HG02763 (cell line): ENCODE results near the gene PLCD1.
A peak's percentile ranks its signal among the peaks of the same experiment; 100 is the strongest.

Experiments
- ATAC-seq: cut with Tn5 transposase; IDR thresholded peaks from one replicate; pipeline ENCODE4 v1.9.1; 2021; ENCODE audit warnings: mild to moderate bottlenecking, moderate library complexity; ENCODE audit not compliant: unreplicated experiment

Gene PLCD1

GRCh38 chr3:38017445-38018295 is 11.8 kb downstream of the PLCD1 start:
- ATAC-seq: no peak

- no peak for ATAC-seq
These were observed 12.5 kb downstream of the PLCD1 start for GRCh38 chr3:38016847-38017444.

GRCh38 chr3:38016410-38016809 is 13.0 kb downstream of the PLCD1 start:
- ATAC-seq: no peak

GRCh38 chr3:38015984-38016383 is 13.5 kb downstream of the PLCD1 start:
- no peak for ATAC-seq

- no peak for ATAC-seq
These were observed 14.0 kb downstream of the PLCD1 start for GRCh38 chr3:38015485-38015884.

GRCh38 chr3:38011111-38011510 is 18.3 kb downstream of the PLCD1 start:
- ATAC-seq: no peak

- ATAC-seq: no peak
These were observed 19.4 kb downstream of the PLCD1 start for GRCh38 chr3:38009807-38010591.

- no peak for ATAC-seq
These were observed 20.4 kb downstream of the PLCD1 start for GRCh38 chr3:38008971-38009580.

GRCh38 chr3:38008191-38008701 is 21.2 kb downstream of the PLCD1 start:
- no peak for ATAC-seq

- ATAC-seq: no peak
These were observed 21.7 kb downstream of the PLCD1 start for GRCh38 chr3:38007754-38008090.

- ATAC-seq: no peak
These were observed 22.9 kb downstream of the PLCD1 start for GRCh38 chr3:38006445-38006995.

- ATAC-seq: no peak
These were observed 23.4 kb downstream of the PLCD1 start for GRCh38 chr3:38006031-38006430.

- ATAC-seq: no peak
These were observed 24.1 kb downstream of the PLCD1 start for GRCh38 chr3:38005076-38006020.

GRCh38 chr3:38004415-38005075 is 24.9 kb downstream of the PLCD1 start:
- peak; percentile 57 for ATAC-seq

- ATAC-seq: no peak
These were observed 25.5 kb downstream of the PLCD1 start for GRCh38 chr3:38003817-38004414.

GRCh38 chr3:38003371-38003816 is 26.0 kb downstream of the PLCD1 start:
- no peak for ATAC-seq

GRCh38 chr3:38002940-38003339 is 26.5 kb downstream of the PLCD1 start:
- ATAC-seq: no peak

- ATAC-seq: no peak
These were observed 27.1 kb downstream of the PLCD1 start for GRCh38 chr3:38002291-38002876.
